Measurements from ENCODE around the gene SYNRG. TPM values are rescaled to one million over a fixed set of nuclear protein-coding genes. Genes with fewer than 3 reads are reported as not detected.

SYNRG gene
- total and polyA plus RNA-seq, 2 of the 13 experiments (the other 11 are each of a cell fraction or from before 2014, with no cell fraction given), result 7.3 to 8.7 TPM

DNA sequence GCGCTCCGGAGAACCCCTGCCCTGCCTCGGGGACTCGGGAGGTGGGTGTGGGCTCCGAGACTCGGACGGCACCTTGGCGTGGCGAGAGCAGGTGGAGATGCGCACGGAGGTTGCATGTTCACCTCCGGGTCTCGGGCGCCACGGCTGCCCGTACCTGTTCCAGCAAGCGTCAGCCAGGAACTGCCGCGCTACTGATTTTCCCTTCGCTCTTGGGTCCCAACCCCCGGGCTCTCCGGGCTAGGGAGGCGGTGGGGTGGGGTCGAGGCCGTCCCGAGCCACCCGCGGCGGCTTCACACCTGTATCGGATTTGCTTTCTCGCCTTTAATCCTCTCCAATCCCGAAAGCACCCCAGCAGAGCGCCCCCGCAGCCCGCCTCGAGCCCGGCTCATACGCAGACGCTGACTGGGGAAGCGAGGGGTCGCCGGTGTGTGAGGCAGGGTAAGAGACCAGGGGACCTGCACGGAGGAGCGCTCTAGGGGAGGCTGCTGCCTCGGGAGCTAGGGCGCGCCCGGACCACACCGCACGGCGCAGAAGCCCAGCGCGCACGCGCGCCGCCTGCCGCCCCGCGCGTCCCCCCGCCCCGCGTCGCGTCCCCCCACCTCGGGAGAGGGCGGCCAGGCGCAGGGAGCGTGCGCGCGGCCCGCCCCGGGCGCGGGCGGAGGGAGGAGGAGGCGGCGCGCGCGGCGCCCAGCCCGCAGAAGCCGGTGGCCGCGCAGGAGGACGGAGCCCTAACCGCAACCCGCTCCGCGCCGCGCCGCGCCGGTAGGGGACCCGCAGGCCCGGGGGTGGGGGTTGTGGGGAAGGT lies 119.8 kb downstream of the SYNRG start, which contains the start of gene DUSP14 (continued):
- TF ChIP-seq, protein P1, sequence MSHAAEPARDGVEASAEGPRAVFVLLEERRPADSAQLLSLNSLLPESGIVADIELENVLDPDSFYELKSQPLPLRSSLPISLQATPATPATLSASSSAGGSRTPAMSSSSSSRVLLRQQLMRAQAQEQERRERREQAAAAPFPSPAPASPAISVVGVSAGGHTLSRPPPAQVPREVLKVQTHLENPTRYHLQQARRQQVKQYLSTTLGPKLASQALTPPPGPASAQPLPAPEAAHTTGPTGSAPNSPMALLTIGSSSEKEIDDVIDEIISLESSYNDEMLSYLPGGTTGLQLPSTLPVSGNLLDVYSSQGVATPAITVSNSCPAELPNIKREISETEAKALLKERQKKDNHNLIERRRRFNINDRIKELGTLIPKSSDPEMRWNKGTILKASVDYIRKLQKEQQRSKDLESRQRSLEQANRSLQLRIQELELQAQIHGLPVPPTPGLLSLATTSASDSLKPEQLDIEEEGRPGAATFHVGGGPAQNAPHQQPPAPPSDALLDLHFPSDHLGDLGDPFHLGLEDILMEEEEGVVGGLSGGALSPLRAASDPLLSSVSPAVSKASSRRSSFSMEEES (CRISPR knock-in tag; IDR thresholded peaks at IDR 0.05), result no peak
- TF ChIP-seq BRCA1 (CRISPR knock-in tag; IDR thresholded peaks at IDR 0.05) (no peak), ZNF619 (CRISPR knock-in tag; IDR thresholded peaks at IDR 0.05) (no peak), NCOR1 (IDR thresholded peaks at IDR 0.05; ENCODE audit: borderline replicate concordance, low read length) (no peak)
- TF ChIP-seq, protein P2, sequence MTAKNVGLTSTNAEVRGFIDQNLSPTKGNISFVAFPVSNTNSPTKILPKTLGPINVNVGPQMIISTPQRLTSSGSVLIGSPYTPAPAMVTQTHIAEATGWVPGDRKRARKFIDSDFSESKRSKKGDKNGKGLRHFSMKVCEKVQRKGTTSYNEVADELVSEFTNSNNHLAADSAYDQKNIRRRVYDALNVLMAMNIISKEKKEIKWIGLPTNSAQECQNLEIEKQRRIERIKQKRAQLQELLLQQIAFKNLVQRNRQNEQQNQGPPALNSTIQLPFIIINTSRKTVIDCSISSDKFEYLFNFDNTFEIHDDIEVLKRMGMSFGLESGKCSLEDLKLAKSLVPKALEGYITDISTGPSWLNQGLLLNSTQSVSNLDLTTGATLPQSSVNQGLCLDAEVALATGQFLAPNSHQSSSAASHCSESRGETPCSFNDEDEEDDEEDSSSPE (CRISPR knock-in tag; IDR thresholded peaks at IDR 0.05), result no peak
- TF ChIP-seq, protein P3, sequence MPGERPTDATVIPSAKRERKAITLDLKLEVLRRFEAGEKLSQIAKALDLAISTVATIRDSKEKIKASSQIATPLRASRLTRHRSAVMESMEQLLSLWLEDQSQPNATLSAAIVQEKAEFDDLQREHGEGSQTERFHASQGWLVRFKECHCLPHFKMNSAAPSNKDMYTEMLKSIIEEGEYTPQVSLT (CRISPR knock-in tag; IDR thresholded peaks at IDR 0.05; ENCODE audit: borderline replicate concordance, low read depth), result no peak

DNA sequence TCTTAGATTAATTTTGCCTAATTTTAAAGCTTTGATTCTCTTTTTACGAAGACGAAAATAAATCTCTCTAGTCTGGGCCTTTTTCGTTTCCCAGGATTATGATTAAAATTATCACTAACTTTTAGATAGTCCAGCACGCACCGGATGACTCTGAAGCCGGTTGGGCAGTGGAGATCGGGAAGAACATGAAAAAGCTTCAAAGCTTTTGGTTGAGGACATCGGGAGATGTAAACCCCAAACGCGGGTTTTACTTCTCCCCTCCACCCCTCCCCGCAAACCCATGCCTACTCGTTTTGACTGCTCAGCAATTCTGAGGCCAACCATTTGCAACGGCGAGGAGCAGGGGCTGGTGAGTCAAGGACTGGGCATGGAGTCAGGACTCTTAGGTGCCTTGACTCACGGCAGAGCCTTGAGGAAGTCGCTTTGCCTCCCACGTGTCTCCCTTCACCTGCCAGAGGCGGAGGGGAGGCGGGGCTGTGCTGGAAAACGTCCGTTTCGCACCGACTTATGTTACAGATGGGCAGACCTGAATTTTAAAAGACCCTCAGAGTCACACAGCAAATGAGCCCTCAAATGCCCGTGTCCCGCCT lies 120.5 kb downstream of the SYNRG start:
- ATAC-seq (peak; percentile 7), FAIRE-seq (no peak), DNase-seq (ENCODE audit: low spot score) (peak; percentile 52)
- ChIA-PET POLR2A (interaction anchor here (0.9 to 1.5 kb wide), 12 partner anchors 9 to 120 kb away, joined by 3 to 25 read pairs (median 3); partner anchors contain the start of genes ACACA and TADA2A), CTCF (ENCODE audit: low intra/inter-chr PET ratio, low total read pairs) (interaction anchor here (1.4 kb wide), 1 partner anchor 18 kb away, joined by 4 read pairs; no protein-coding TSS in a partner anchor)
- H3K27me3 ChIP-seq (ENCODE audit: control insufficient read depth in 1 of 2, insufficient read depth in 2 of 2, low read length in 2 of 2), result no peaks in the 10 kb centered on the region; a peak in 1 of 5 replicates
- peaks cover 47% of the 10 kb centered on the region for H3K4me1 ChIP-seq (ENCODE audit: insufficient read depth, low read length)
- H3K27ac ChIP-seq (ENCODE audit: extremely low read length, insufficient read depth, low read length), result peak overlapping the region; percentile 97
- no peaks in the 10 kb centered on the region for H3K36me3 ChIP-seq (replicated peaks in 1 of 2; ENCODE audit: control insufficient read depth in 1 of 2, insufficient read depth in 2 of 2, low read length in 2 of 2)
- WGBS (ENCODE audit: low lambda C conversion rate), result 2% methylated on average over 15 of the region's 25 CpGs
- in situ Hi-C loops (cut with HindIII; ENCODE audit: extremely low pct_ligation_motif_present, low pct_unique_long_range_greater_than_20kb) (no loop called here), intact Hi-C loops (cut with micrococcal nuclease; ENCODE audit: unreplicated experiment) (loop anchor here (2.0 kb wide), 1 partner anchor 80 kb away; no protein-coding TSS in a partner anchor)
- peaks cover 15% of the 10 kb centered on the region; the same call in 1 of the 2 replicates for H4K20me1 ChIP-seq (ENCODE audit: insufficient read depth, low read length)
- no peaks in the 10 kb centered on the region for H3K9me3 ChIP-seq (ENCODE audit: low read length)
- no TSS peak for BruUV-seq (replicated peaks)
- peaks cover 36% of the 10 kb centered on the region for H3K79me2 ChIP-seq (ENCODE audit: insufficient read depth, low read length)
- no peak overlapping the region for H2AFZ ChIP-seq (ENCODE audit: low read length)
- H3K4me2 ChIP-seq (ENCODE audit: low read depth, low read length), result peak overlapping the region; percentile 98
- peak overlapping the region; percentile 91 for H3K9ac ChIP-seq (ENCODE audit: insufficient read depth, low read depth, low read length)
- H3K4me3 ChIP-seq (replicated peaks in 1 of 3; ENCODE audit: insufficient read depth in 1 of 3, low read depth in 2 of 3, low read length in 3 of 3), result peak overlapping the region; percentile 71 to 86 (median 84)
- TF ChIP-seq KLF12 (CRISPR knock-in tag; IDR thresholded peaks at IDR 0.05; ENCODE audit: borderline replicate concordance), result peak; percentile 17; the same call in 1 of the 2 replicates
- no peak for TF ChIP-seq ZNF563 (CRISPR knock-in tag; IDR thresholded peaks at IDR 0.05)
- TF ChIP-seq, protein P4, sequence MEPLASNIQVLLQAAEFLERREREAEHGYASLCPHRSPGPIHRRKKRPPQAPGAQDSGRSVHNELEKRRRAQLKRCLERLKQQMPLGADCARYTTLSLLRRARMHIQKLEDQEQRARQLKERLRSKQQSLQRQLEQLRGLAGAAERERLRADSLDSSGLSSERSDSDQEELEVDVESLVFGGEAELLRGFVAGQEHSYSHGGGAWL (CRISPR knock-in tag; IDR thresholded peaks at IDR 0.05), result peak; percentile 53; the same call in 1 of the 2 replicates
- TF ChIP-seq, protein P5, sequence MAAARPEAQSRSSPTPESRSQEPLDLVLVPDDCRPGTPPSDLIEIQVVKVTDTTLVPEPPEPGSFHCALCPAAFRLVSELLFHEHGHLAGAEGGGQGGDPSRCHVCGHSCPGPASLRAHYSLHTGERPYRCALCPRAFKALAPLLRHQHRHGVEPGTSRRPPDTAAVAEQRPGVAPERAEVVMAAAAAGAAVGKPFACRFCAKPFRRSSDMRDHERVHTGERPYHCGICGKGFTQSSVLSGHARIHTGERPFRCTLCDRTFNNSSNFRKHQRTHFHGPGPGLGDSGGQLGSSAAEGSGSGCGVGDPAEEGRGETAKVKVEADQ (CRISPR knock-in tag; IDR thresholded peaks at IDR 0.05; ENCODE audit: borderline replicate concordance), result no peak
- TF ChIP-seq ESRRA (CRISPR knock-in tag; IDR thresholded peaks at IDR 0.05; ENCODE audit: low read depth), result no peak
- no peak for TF ChIP-seq CCAR2 (optimal IDR thresholded peaks at IDR 0.05; ENCODE audit: low read depth, low read length)
- TF ChIP-seq ZSCAN12 (CRISPR knock-in tag; IDR thresholded peaks at IDR 0.05), result no peak
- TF ChIP-seq ZNF30 (CRISPR knock-in tag; IDR thresholded peaks at IDR 0.05), result no peak
- TF ChIP-seq SIN3A (IDR thresholded peaks at IDR 0.05; ENCODE audit: borderline replicate concordance, low read depth, low read length), result peak; percentile 46; the same call in 1 of the 2 replicates
- no peak for TF ChIP-seq GABPA (IDR thresholded peaks at IDR 0.05; ENCODE audit: low read depth, low read length)
- no peak; the same call in 1 of the 2 replicates for TF ChIP-seq GABPA (CRISPR knock-in tag; IDR thresholded peaks at IDR 0.05; ENCODE audit: low read depth)

All from HepG2 (cell line).